GM13977 (cell line): Measurements from ENCODE around the gene RANBP17.

Source experiments
- DNase-seq: peaks from one replicate; pipeline ENCODE4 v3.0.0; 2012; ENCODE audit warnings: low spot score
- CTCF ChIP-seq: IDR thresholded peaks from 2 replicates; pipeline ENCODE4 v1.5.1; 2012; ENCODE audit warnings: mild to moderate bottlenecking, control low read depth; ENCODE audit not compliant: insufficient read depth; ENCODE audit errors: extremely low read depth, missing control alignments
- in situ Hi-C: fragments of 300-500 bp; cut with MboI; formaldehyde crosslinking; loops from one replicate; pipeline ENCODE4 v1.12.0; 2022; ENCODE audit warnings: low sequenced_read_pairs, low pct_unique_long_range_greater_than_20kb, mixed read lengths, inconsistent platforms; ENCODE audit not compliant: unreplicated experiment

RANBP17 gene

GRCh38 chr5:171335616-171336015 lies 473.8 kb downstream of the RANBP17 start:
- TF ChIP-seq CTCF: no peak
- DNase-seq: no peak
- in situ Hi-C loops: loop anchor here (25.0 kb wide), 1 partner anchor 598 kb away; no protein-coding TSS in a partner anchor

GRCh38 chr5:171336521-171337209 lies 474.8 kb downstream of the RANBP17 start:
- peak; percentile 13 for TF ChIP-seq CTCF
- no peak for DNase-seq
- in situ Hi-C loops: loop anchor here (25.0 kb wide), 1 partner anchor 599 kb away; no protein-coding TSS in a partner anchor

GRCh38 chr5:171337210-171337569 lies 475.4 kb downstream of the RANBP17 start:
- no peak for DNase-seq
- no peak for TF ChIP-seq CTCF
- in situ Hi-C loops: loop anchor here (25.0 kb wide), 1 partner anchor 600 kb away; no protein-coding TSS in a partner anchor

GRCh38 chr5:171340042-171340441 lies 478.2 kb downstream of the RANBP17 start:
- no peak for TF ChIP-seq CTCF
- no peak for DNase-seq
- in situ Hi-C loops: loop anchor here (25.0 kb wide), 1 partner anchor 603 kb away; no protein-coding TSS in a partner anchor

- DNase-seq: no peak
- in situ Hi-C loops: loop anchor here (25.0 kb wide), 1 partner anchor 603 kb away; no protein-coding TSS in a partner anchor
Measured at GRCh38 chr5:171340491-171340890, 478.7 kb downstream of the RANBP17 start.

More at GRCh38 chr5:171340491-171340890, 478.7 kb downstream of the RANBP17 start:
- TF ChIP-seq CTCF: no peak
